ENCODE data around the gene PALLD.
"Not testable (repeated sequence)": the region's sequence is repeated elsewhere in the genome, so short reads cannot be mapped to it uniquely, and the experiment has no call there.

PALLD gene

DNA sequence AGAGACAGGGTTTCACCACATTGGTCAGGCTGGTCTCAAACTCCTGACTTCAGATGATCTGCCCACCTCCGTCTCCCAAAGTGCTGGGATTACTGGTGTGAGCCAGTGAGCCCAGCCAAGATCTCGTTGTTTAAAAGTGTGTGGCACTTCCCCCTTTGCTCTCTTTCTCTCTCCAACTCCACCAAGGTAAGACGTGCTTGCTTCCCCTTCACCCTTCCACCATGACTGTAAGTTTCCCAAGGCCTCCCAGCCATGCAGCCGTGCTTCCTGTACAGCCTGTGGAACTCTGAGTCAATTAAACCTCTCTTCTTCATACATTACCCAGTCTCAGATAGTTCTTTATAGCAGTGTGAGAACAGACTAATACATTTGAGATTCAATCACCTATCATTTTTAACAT, 309.4 kb downstream of the PALLD start:
- not testable (repeated sequence) for DNase-seq

DNA sequence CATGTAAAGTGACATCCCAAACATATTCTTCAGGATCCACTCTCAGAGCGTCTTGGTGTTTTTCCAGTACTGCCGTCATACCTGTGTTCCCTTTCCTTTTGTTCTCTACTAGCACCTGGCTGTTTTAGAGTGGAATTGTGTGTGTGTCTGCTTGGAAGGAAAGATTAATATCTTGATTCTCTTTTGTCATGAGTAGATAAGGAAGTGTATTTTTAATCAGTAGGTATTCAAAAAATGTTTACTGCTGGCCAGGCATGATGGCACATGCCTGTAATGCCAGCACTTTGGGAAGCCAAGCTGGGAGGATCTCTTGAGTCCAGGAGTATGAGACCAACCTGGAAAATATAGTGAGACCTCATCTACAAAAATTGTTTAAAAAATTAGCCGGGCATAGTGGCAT, 314.4 kb downstream of the PALLD start:
- DNase-seq = no peak

GRCh38 chr4:168811786-168812651, 315.2 kb downstream of the PALLD start:
- no peak for DNase-seq

GRCh38 chr4:168812806-168813205, 316.0 kb downstream of the PALLD start:
- DNase-seq = no peak

DNA sequence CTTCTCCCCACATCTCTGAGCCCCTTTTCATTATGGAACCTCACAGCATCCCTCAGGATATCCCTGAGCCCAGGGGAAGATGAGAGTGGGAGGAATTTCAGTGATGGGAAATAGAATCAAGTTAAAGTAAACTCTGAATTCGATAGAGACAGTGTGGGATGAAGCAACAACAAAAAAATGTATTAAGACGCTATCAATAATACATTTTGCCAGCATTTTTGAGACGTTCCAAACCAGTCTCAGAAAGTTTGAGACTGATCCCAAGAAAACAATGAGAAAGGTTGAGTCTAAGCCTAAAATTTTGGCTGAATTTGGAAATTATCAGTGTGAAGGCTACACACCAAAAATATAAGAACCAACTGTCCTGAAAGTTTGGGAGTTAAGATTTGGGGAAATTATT, 317.0 kb downstream of the PALLD start:
- DNase-seq = no peak

DNA sequence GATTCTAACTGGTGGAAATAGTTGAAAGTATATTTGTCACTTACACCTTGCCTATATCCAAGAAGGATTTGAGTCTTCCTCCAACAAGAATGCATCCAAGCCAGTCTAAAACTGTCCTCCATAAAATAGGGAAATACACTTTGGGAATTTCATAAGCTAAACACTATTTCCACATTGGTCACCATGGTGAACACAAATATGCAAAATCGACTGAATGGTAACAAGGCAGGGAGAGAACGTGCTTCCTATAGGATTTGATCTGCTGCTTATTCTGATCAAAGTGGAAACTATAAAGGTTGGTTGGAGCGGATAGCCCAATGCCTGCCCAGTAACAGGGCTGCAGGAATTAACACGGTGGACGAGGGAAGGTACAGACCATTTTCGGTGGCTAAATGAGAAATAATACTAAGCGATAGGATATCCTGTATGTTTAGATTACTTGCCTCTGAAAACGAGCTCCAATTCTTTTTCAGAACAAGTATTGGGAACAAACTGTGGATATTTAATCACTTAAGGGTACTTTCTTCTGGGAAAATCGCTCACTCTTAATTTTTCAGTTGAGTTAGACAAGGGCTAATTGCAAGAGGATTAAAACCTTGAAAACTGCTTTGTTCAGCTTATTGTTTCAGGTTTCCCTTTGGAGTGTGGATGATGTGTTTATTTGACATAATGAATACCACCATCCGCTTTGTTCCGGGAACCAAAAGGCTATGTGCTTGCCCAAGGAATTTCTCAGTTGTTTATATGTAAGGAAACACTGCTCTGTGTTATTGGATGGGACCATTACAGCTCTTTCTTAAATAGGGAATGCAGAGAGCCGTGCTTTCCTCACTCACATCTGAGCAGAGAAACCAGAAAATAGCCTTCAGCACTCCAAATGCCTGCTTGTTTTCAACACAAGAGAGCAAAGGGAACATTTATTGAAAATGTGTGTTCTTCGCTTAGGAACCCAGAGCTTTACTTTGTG, 318.8 kb downstream of the PALLD start:
- no peak for DNase-seq

GRCh38 chr4:168817370-168817769, 320.5 kb downstream of the PALLD start:
- DNase-seq = no peak

DNA sequence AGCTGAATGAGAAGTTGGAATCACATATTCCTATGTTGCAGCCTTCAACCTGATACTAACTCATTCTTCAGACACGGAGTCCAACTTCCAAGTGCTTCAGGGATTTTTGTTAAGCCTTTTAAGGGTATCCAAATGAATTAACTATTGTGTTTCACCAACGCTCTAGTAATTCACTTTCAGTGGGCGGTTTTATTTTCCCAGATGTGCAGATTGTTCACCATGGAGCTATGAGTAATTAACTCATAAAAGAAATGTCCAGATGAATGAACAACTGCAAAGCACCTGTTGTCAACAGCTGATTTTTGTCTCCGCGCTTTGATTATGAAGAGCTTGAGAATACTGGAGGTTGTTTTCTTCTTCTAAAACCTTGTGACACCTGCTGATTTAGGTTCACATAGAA, 325.6 kb downstream of the PALLD start:
- no peak for DNase-seq

DNA sequence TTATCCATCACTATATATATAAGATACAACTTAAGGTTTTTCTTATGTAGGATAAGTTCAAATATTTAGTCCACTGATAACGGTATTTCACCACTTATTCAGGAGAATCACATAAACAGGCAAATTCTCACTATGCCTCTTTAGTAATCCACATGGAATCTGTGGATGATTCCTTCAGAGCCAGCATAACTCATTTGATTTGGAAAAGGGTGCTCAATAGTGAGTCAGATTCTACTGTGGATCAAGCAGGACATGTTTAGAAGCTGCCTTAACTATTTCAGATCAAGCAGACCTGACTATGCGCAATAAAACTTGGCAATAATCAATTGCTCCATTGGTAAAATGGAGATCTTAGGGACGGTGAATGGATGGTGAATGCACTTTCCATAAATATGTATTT, 329.1 kb downstream of the PALLD start:
- DNase-seq = no peak

- DNase-seq = no peak
Measured at GRCh38 chr4:168826620-168827019, 329.8 kb downstream of the PALLD start.

DNA sequence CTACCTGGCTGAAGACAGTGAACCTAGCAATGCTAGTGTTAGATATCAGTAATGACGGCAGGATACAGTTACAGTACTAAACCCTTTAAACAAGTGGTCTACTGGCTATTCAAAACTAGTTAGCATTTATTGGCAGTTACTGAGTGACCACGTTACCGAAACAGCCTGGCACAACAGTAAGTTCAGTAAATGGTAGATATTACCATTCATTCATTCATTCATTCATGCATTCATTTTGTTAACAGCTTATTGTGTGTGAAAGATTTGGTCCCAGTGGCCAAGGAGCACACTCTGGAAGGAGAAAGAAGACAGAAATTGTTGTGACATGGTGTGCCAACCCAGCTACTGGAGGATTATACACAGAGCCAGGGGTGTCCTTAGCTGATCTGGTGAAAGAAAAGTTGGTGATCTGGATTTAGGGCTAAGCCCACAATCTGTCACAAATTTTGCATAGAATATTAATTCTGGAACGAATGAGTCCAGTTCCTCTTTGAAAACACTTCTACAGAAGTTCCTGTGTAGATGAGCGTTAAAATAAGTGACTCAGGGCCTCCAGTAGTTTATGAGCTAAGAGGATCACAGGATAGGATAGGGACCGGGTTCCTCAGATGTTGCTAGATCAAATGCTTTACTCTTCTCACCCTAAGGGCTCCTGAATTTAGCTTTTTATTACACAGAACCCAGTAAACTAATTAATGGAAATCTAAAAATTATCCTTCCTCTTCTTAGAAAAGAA, 334.1 kb downstream of the PALLD start:
- no peak for DNase-seq

DNA sequence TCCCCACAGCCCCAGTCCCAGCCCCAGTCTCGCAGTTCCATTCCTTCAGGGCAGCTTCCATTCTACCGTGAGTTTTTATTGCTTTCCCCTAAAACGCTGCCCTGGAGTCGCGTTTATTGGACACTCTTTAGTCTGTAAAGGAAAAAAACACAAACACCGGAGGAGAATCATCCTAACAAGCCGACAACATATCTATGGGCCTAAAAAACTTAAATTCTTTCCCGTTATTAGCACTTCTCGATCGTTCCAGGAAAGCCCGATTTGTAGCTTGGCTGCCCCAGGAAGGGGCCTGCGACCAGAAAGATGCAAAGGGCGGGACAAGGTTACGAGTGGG, 334.7 kb downstream of the PALLD start:
- DNase-seq = no peak

DNA sequence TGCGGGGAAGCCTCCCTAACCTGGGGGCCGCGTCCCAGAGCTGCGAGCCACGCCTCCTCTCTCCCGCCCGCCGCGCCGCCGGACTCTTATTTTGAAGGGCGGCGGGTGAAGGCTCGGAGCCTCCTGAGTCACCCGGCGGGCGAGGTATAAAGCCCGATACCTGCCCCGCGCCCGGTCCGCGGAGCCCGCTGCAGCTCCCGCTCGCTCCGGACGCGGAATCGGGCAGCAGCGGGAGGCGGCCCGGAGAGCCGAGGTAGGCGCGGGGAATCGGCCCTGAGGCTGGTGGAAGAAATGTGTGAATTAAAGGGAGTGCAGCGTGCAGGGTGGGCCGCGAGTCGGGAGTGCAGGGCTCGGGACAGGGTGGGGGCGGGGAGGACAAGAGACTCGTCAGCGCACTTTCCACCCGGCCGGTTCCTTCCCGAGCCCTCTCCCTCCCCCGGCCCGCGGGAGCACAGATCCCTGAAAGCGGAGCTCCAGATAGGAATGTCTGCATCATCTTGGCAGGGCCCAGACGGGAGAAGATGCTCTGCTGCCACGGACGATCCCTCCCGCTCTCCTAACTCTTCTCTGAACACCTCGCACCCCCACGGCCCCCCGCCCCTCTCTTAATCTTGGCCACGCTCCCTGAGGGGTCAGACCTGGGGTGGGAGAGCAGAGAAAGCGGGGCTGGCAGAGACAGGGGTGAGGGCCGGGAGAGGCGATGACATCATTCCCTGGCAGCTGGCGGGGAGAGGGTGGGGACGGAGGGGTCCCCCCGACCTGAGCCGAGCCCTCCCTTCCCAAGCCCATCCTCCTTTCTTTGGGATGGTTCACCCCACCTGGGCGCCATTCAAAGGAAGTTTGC, 335.3 kb downstream of the PALLD start:
- DNase-seq = peak; percentile 62

DNA sequence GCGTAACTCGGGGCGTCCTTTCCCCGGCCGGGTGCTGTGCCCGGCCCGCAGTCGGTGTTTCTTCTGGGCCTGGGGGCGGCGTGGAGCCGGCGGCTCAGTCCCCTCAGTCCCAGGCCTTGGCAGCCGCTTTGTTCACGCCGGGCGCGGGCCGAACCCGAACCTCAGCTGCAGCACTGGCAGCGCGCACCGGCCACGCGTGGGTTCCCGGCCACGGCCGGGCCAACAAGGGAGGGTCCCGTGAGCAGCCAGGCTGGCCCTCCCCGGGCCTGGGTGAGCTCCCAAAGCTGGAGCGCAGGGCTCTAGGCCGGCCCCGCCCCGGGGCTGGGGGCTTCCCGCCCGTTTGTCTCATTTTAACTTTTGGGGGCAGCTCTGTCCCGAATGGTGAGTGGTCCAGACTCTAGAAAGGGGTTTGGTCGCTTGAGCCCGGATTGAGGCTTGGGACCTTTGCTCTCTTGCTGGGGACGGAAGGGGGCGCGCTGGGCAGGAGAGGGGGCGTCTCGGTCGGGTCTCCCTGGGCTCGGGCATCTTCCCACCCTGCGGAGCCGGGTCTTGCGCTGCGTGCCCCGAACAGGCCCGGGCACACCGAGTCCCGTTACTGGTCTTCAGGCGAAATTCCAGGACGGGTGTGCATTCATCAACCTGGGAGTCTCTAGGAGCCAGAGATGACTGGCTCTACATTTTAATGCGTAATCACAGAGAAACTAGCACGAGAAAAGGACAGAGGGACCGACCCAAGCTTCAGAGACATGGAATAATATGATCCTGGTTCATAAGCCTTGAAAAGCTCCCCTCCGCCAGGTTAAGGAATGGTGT, 336.1 kb downstream of the PALLD start:
- DNase-seq = peak; percentile 11

DNA sequence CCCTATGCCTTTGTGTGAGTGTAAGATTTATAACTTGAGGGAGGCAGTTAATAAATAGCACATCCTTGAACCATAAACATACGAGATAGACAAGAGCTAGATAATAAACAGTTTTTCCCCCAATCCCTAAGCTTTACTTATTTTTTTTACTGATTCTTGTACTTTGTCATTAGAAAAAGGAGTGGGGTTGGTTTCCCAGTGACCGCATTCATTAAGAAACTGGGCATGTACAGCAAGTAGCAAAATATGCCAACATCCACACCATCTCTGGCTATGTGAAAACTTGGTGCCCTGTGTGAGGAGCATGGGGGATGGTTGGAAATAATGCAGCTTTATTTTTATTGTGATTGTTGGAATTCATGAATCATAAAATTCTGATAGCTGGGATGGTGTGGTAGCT, 337.0 kb downstream of the PALLD start:
- DNase-seq = no peak

DNA sequence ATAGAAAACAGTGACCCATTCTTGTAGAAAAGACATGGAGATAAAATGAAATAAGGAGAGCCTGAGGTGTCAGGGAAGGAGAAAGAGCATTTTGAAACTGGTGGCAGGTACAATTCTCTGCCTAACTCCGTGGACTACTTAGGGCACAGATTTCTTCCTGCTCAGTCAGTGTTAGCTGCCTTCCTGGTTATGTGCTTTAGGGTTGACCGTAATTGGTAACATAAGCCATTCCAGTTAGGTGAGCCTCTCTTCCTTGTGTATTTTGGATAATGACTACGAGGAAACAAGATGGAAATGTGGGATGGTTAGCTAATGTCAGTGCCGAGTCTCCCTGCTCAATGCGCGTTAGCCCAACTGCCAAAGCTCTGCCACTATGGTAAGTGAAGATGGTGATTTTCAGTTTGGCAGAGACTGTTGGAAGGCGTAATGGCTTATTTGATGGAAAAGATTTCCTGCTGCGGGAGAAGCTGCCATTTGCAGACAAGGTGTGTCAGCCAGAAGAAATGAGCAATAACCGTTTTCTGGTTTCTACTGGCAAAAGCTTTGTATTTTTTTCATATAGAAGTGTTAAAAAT, 339.1 kb downstream of the PALLD start:
- no peak for DNase-seq

GRCh38 chr4:168836490-168836889, 339.6 kb downstream of the PALLD start:
- DNase-seq = no peak

DNA sequence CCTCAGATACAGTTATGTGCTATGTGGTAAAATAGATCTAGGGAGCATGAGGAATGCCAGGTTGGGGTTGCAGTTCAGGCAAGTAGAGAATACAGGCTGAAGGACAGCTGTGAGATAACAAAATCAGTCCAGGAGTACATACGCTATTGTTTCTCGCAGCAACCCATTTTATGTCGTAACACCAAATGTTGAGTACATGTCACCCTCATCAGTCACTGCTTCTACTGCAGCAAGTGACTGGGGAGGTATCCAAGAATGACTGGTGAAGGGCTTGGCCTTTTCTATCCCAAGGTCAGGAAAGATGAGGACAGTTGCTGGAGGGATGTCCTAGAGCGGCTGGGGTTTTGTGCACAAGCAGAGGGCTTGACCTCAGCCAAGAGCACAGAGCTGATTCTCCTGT, 341.1 kb downstream of the PALLD start:
- no peak for DNase-seq

DNA sequence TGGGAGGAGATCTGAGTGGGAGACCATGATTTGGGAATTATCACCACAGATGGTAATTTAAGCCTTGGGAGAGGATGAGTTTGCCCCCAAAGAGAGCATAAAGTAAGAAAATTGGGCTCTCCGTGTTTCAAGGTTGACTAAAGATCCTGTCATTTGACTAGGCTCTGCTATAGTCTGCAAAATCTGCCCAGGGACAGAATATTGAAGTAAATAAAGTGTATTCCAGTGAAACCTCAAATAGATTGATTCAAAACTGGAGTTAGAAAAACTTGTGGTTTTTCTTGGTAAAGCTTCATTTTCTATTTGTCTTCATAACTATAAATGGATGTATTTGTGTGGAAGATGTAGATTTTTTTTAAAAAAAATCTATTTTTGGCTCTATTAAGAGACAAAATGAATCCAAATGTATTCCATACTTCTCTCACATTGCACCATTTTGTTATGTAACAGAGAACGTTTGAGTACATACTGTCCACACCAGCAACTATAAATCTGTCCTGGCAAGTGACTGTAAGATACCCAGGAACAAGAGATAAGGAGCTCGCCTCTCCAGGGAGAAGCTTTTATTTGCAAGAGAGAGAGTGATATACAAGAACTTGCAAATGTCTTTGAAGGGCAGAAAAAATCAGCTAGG, 343.0 kb downstream of the PALLD start:
- DNase-seq = no peak

- DNase-seq = no peak
Measured at GRCh38 chr4:168840392-168840763, 343.5 kb downstream of the PALLD start.
